ENCODE data around the gene GDI2. TPM values are rescaled to one million over a fixed set of nuclear protein-coding genes. Genes with fewer than 3 reads are reported as not detected.

The GDI2 gene
- total RNA-seq, 1 donor from 2014 or later = 612 TPM

GRCh38 chr10:5751601-5752253, 61.5 kb downstream of the GDI2 start:
- FAIRE-seq (no peak), DNase-seq (ENCODE audit: low spot score in 2 of 2) (no peak)

GRCh38 chr10:5748394-5748803, 64.8 kb downstream of the GDI2 start:
- DNase-seq (ENCODE audit: low spot score in 2 of 2) (no peak), FAIRE-seq (no peak)

DNA sequence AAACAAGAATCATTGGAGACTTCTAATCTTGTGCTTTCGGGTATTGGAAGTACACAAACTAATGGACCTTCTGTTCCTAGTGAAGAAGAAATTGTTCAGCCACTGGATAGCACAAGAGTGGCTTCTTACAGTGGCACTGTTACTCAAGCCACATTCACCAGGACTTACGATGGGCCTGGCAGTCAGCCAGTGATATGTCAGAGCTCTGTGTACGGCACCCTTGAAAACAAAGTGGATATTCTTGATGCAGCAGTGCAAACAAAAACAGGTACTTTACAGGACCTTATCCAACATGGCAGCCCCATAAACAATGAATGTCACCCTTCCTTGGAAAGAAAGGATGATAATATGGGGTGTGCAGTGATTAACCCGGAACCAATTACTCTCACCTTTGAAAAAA, 67.0 kb downstream of the GDI2 start:
- no peak for DNase-seq (ENCODE audit: low spot score in 2 of 2)
- no peak for FAIRE-seq

- no peak for FAIRE-seq
- no peak for DNase-seq (ENCODE audit: low spot score in 2 of 2)
These were observed 68.4 kb downstream of the GDI2 start for GRCh38 chr10:5744849-5745248.

DNA sequence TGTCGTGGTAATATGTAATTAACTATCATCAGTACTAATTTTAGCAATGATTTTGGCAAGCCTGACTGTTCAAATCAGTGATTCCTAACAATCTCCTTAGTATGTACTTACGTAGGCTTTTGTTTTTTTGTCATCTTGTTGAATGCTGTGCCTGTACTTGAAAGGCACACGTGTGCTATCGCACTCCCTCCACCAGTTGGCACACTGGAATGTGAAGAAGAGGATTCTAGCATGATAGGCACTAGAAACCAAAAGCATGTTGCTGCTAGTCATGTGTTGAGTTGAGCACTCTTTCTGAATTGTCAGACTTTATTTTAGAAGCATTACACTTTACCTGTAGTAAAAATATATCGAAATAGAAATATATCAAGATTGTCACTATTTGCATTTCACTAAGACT, 69.5 kb downstream of the GDI2 start:
- FAIRE-seq = no peak
- no peak for DNase-seq (ENCODE audit: low spot score in 2 of 2)

GRCh38 chr10:5742116-5742515, 71.1 kb downstream of the GDI2 start:
- no peak for DNase-seq (ENCODE audit: low spot score in 2 of 2)
- no peak for FAIRE-seq

GRCh38 chr10:5741276-5741675, 72.0 kb downstream of the GDI2 start:
- DNase-seq (ENCODE audit: low spot score in 2 of 2) (no peak), FAIRE-seq (no peak)

DNA sequence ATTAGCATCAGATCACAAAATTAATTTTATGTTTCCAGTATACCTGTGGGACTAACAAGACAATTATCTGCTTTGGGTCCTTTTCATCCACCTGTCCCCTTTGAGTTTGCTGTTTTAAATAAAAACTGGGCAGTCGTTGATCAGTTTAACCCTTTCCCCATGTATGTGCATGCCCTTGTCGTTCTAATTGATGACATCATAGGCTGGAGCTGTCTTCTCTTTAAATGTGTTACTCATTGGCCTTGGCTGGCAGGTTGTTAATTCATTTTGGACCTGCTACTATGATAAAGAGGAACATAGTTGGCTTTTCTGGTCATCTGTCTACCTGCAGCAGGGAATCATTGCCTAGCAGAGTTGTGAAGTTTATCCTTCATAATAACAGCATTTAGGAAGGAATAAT, 74.8 kb downstream of the GDI2 start:
- FAIRE-seq (no peak), DNase-seq (ENCODE audit: low spot score in 2 of 2) (no peak)

DNA sequence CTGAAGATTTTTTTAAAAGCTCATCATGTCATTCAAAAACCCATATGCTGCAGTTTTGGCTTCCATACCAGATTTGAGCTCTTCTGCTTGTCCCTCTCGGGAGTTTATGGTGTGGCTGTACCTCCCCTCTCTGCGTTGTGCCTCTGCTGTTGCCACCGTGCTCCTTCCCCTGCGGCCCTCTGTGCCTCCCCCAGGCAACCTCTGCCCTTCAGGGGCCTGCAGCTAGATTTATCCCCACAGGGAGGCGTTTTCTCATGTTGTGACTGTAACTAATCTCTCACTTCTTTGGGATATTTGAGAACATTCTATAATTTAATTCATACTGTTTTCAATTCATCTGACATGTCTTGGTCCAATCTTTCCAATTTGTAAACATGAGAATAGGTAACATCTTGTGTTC, 75.9 kb downstream of the GDI2 start:
- DNase-seq (ENCODE audit: low spot score in 2 of 2) (no peak), FAIRE-seq (no peak)

DNA sequence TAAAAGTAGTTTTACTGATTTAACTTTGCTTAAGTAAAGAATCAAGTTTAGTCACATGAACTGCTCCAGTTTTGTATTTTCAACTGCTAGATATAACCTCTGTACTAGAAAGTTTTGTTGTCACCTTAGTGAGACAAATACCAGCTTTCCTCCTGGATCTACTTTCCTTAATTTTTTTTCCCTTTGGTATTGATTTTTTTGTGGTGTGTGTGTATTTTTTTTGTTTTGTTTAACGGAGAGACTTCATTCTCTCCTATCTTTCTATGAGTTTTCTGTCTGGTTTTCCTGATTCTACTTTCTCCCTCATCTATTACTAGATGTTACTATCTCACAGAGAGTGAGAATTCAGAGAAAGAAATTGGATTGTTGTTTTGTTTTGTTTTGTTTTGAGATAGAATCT, 76.6 kb downstream of the GDI2 start:
- FAIRE-seq (no peak), DNase-seq (ENCODE audit: low spot score in 2 of 2) (no peak)

DNA sequence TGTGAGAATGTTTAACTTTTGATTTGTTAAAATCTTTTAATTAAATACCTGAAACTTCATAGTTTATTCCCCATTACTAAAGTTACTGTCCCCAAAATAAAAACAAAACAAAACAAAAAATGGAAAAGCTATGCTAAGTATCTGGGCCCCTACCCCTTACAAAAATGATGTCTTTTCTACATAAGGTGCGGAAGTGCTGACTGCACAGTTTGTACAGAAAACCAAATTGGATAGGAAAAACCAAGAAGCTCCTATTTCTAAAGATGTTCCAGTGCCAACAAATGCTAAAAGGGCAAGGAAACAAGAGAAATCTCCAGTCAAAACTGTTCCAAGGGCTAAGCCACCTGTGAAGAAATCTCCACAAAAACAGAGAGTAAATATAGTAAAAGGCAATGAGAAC, 78.1 kb downstream of the GDI2 start:
- DNase-seq (ENCODE audit: low spot score in 2 of 2) (no peak), FAIRE-seq (no peak)

DNA sequence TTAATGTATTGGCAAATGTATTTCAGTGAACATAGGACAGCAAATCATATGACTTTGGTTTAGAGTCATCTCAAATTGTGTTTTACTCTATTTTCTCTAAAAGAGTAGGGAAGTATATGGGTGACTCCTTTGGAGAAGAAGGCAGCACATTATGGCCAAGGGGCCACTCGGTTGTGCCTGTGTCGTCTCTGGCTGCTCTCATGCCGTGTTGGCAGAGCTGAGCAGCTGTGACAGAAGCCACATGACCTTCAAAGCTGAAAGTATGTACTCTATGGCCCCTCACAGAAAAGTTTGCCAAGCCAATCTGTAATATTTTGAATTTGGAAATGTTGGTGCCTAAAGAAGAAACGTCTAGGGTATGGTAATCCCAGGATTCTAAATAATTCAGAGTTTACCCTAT, 81.1 kb downstream of the GDI2 start:
- DNase-seq (ENCODE audit: low spot score in 2 of 2) (no peak), FAIRE-seq (no peak)

DNA sequence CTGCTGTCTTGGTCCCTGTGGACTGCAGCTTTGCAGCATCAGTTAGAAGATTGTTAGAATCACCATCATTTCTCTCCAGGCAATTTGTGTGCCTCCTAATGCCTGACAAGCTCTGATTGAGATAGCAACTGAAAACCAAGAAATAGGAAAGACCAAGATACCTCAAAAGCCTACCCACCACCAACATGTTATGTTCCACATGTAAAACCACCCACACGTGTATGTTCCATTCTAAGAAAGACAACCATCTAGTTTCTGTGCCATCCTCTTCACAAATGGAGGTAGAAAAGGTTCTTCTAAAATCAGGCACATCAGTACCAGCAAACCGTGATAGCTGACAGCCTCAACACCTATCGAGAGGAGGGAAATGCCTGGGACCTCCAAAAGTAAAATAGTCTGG, 81.7 kb downstream of the GDI2 start:
- FAIRE-seq = no peak
- DNase-seq (ENCODE audit: low spot score in 2 of 2) = no peak

GRCh38 chr10:5730766-5731165, 82.5 kb downstream of the GDI2 start:
- FAIRE-seq (no peak), DNase-seq (ENCODE audit: low spot score in 2 of 2) (no peak)

- FAIRE-seq (no peak), DNase-seq (ENCODE audit: low spot score in 2 of 2) (no peak)
These were observed 89.5 kb downstream of the GDI2 start for GRCh38 chr10:5723692-5724091.

- FAIRE-seq = no peak
- DNase-seq (ENCODE audit: low spot score in 2 of 2) = no peak
These were observed 93.1 kb downstream of the GDI2 start for GRCh38 chr10:5720182-5720581.

DNA sequence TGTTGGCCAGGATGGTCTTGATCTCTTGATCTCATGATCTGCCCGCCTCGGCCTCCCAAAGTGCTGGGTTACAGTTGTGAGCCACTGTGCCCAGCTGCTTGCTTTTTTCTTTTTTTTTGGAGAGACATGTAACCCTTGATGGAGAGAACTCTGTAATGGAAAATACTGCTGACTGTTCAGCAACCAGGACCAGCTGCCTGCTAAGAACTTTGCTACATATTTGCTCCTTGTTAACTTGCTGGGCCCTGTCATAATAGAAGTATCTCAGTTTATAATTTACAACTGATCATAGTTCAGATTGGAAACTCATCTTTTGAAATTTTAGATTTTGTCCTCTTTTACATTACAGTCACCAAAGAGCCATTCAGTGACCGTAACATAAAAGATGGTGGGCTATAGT, 93.7 kb downstream of the GDI2 start:
- DNase-seq (ENCODE audit: low spot score in 2 of 2) = no peak
- FAIRE-seq = no peak

Other genes starting within 250 kb of the GDI2 start
- gene ASB13, start 146.8 kb downstream of the GDI2 start, total RNA-seq = 18.8 TPM
- gene TASOR2, start 128.6 kb downstream of the GDI2 start, total RNA-seq = 102 TPM
- 6.1 TPM for gene ANKRD16, start 76.5 kb upstream of the GDI2 start, total RNA-seq
- gene FBH1, start 76.8 kb upstream of the GDI2 start, total RNA-seq = 35.1 TPM
- not detected for gene IL15RA, start 164.1 kb upstream of the GDI2 start, total RNA-seq
- not detected for gene IL2RA, start 248.9 kb upstream of the GDI2 start, total RNA-seq

All from frontal cortex (tissue), 4 donors.